HG03097 (cell line): ENCODE measurements around the gene ITGB1BP1.

ENCODE experiments used
- ATAC-seq: cut with Tn5 transposase; IDR thresholded peaks from one replicate; pipeline ENCODE4 v1.9.1; 2021; ENCODE audit not compliant: unreplicated experiment, low FRiP score

The ITGB1BP1 gene

DNA sequence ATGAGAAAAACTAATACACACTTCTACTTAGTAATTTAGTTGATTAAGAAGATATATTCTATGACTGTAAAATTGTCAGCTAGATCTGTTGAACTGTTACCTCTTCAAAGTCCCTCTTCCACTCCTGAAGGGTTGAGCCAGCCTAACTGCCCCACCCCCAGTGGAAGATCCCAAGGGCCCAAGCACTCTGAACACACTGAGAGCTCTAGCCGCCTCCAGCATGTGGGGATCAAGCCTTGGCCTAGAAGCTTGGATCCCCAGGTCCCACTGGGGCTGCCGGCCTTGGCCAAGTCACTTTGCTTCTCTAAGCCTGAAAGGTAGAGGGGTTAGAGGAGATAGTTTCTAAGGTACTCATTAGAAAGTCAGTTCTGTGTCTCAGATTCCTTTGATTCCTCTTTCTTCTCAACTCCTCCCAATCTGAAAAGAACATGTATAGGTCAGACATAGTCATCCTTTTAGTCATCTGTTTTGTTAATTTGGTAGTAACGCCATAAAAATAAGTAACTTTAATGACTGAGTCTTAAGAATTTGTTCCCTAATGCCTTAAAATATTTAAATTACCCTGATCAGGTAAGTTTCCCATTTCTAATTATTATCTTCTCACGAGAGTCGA is 5.7 kb upstream of the ITGB1BP1 start:
- no peak for ATAC-seq

DNA sequence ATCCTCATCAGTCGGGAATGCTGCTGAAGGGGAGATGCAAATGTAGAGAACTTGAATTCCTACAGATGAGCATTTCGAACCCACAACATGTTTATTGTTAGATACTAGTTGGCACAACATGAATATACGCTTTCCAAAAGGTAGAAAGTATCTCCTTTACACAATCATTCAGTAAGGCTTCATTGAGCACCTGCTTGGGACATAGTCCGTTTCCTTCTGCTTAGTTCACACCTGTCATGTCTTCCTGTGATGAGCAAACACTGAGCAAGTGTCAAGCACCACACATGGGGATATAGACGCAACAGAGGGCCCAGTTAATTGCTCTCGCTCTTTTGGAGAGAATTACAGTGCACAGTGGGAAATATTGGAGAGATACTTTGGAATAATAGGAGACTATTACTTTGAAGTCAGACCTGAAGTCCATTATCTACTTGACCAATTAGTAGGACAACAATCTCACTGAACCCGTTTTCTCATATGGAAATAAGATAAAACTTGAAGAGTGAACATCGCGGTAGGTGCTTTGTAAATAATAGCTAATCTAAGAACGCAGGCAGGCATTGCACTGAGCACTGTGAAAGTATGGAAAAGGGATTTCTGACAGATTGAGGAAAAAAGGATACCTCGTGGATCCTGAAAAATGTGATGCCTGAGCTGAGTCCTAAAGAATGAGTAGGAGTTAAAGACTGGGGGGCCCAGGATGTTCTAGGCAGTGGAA is 1.3 kb upstream of the ITGB1BP1 start:
- ATAC-seq, result no peak

DNA sequence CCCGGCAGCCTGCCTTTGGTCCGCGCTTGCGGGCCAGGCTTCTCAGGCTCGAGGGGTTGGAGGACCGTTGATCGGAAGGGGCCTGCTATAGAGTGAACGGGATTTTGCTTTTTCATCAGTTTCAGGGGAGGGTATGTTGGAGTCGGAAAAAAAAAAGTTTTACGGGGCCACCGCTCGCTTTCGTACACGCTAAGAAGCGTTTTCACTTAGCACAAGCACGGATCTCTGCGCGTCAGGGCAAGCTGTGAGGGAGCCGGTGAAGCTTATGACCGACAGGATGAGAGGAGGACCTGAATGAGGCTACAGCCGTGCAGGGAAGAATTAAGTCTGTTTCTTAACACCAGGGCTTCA is 569 bp upstream of the ITGB1BP1 start:
- peak; percentile 6 for ATAC-seq

DNA sequence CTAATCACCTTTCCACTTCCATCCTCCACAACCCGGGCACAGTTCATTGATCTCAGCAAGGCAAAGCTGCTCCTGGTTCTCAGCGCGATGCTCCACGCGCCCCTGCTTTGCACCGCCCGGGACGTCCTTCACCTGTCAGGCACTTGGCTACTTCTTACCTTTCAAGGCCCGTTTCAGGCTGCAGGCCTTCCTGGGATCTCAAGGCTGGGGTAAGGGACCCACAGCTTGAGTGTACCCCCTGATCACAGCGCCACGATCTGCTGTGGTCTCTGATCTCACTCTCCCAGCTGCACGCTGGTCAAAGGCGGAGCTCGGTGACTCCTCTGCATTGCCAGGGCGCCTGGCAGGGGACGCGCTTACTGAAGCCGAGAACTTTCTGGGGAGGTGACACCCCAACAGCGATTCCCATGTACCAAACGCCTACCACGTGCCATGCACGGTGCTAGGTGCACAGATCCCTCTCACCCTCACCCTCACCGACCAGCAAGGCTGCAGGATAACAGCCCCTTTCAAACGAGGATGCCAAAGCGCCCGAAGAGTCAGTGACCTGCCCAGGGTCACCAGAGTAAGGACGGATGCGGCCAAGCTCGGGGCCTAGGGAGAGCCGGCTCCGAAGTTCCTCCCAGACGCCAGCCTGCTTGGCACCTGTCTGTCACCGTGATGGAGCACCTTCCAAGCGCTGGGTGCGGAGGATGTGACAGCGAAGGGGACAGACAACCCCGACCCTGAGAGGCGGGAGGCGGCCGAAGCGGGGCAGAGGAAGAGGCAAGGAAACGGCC is 818 bp downstream of the ITGB1BP1 start:
- ATAC-seq, result peak; percentile 26

DNA sequence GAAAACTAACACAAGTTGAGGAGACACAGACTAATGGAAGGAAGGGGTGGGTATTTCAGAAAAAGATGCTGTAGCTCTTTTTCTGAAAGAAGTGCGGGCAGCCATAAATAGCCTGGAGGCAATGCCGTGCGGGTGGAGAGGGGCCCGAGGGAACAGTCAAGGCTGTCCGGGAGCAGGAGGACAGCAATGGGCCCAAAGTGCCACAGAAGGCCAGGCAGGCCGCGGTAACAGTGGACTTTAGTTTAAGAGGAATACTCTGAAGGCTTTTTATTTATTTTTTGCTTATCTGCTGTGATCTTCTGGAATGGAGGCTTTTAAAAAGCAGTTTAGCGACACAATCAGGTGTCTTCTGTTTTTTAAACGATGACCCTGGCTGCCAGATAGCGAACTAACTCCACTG is 2.8 kb downstream of the ITGB1BP1 start:
- no peak for ATAC-seq

DNA sequence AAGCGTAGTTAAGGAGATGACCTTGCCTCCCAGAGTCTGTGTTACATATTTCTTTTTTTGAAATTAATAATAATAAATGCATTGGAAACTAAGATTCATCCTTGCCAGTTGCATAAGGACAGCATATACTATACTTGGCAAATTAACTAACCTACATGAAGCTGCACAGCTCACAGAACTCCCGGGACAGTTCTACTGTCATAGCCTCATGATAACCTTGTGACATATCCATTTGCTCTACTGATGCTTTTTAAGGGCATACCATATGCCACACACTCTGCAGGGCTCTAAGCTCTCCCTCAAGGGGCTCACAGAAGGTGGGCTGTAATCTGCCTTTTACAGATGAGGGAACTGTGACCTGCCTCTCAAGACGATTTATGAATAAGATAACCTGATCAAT is 3.8 kb downstream of the ITGB1BP1 start:
- ATAC-seq, result no peak

DNA sequence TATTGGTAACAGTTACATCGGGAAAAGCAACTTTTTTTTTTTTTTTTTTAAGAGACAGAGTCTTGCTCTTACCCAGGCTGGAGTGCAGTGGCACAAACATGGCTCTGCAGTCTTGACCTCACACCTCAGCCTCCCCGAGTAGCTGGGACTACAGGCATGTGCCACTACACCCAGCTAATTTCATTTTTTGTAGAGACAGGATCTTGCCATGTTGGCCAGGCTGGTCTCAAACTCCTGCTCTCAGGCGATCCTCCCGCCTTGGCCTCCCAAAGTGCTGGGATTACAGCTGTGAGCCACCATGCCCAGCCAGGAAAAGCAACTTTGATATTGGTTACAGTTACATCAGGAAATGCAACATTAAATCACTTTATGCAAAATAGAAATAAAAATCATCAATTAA is 4.6 kb downstream of the ITGB1BP1 start:
- no peak for ATAC-seq

DNA sequence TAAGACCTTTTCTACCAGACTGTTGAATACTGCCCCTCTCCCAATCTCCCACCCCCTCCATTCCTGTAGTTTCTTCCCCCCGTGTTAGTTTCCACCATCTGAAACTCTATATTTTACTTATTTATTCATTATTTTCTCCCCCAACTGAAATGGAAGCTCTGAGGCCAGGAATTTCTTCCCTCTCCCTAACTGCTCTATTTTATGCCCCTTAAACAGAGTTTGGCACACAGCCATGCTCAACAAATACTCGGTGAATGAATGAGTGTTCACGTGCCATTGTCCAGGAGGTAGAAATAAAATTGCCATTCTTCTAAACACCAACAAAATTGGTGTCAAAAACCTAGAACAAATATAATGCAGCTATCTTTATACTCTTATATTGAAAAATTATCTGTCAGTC is 5.6 kb downstream of the ITGB1BP1 start:
- ATAC-seq, result no peak

DNA sequence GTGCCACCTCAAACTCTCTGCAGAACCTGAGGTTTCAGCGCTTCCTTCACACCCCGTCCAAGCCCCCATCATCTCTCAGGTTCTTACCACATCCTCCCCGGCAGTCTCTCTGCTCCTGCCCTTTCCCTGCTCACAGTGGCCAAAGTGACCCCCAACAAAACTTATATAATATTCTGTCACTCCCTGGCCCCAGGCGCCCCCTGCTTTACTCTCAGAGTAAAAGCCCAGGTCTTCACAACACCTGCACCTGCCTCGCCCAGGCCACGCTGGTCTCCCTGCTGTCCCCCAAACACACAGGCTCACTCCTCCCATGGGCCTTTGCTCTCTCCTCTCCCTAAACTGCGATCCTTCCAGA is 6.4 kb downstream of the ITGB1BP1 start:
- no peak for ATAC-seq

DNA sequence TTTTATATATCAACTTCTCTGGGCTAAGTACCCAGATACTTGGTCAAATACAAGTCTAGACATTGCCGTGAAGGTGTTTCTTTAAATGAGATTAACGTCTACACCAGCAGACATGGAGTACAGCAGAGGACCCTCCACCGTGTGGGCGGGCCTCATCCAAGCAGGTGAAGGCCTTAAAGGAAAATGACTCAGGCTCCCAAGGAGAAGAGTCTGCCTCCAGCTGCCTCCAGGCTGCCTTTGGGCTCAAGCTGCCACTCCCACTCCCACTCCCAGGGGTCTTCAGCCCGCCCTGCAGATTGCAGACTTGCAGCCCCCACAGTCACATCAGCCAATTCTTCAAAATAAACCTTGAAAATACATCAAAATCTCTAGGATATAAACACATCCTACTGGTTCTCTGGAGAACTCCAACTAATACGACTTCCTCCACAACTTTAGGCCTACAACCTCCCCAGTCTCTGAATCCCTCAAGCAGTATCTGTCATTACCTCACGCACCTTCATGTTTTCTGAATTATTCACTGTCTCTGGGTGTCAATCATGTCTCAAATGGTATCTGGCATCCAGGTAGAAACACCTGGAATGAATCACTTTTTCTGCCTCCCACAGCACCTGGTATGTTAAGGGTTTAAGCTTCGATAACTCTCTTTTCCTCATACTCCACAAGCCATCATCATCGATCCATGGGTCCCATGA is 6.9 kb downstream of the ITGB1BP1 start:
- ATAC-seq, result no peak

DNA sequence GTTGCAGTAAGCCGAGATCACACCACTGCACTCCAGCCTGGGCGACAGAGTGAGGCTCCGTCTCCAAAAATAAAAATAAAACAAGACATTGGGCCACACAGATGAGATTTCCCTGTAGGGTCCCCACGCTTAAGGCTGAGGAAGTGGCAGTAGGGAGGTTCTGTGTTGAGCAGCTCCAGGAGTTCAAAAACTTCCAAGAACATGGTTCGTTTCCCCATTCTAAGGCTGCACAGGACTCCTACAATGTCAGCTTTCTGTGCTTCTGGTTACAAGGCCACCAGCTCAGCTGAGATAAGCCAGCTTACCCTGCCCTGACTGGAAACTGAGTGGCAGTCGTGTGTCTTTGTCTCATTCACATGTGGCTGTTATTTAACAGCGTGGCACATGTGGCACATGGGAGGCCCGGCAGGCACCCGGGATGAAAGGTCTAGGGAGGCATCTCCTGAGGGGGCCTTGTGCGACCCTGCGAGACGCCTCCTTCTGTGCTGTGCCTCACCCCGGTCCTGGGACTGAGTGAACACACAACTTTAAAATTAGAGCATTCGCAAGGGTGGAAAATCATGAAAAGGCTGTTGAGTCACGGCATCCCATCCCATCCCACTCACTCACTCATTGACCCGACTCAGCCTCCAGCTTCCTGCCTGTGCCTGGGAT is 7.7 kb downstream of the ITGB1BP1 start:
- no peak for ATAC-seq

DNA sequence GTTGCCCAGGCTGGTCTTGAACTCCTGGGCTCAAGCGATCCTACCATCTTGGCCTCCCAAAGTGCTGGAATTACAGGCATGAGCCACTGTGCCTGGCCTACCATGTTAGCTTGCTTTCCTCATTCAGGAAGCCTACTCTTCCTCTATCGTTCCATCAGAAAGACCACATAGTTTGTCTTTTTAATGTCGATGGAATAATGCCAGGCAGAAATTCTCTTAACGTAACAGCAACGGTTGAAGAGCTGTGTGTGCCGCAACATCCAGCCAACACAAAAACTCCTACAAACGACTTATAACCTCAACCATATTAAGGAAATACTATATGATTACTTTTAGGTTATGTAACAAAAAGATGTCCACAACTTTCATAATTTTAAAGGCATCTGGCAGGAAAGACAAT is 10.5 kb downstream of the ITGB1BP1 start:
- no peak for ATAC-seq

DNA sequence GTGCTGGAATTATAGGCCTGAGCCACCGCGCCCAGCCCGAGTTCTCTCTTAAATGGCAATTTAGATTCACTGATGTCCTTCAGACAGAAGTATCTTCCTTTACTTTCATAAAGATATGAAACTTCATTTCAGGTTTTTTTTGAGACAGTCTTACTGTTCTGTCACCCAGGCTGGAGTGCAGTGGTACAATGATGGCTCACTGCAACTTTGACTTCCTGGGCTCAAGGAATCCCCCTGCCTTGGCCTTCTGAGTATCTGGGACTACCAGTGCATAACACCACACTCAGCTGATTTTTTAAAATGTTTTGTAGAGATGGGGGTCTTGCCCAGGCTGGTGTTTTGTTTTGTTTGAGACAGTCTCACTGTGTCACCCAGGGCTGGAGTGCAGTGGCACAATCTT is 13.2 kb downstream of the ITGB1BP1 start:
- no peak for ATAC-seq

DNA sequence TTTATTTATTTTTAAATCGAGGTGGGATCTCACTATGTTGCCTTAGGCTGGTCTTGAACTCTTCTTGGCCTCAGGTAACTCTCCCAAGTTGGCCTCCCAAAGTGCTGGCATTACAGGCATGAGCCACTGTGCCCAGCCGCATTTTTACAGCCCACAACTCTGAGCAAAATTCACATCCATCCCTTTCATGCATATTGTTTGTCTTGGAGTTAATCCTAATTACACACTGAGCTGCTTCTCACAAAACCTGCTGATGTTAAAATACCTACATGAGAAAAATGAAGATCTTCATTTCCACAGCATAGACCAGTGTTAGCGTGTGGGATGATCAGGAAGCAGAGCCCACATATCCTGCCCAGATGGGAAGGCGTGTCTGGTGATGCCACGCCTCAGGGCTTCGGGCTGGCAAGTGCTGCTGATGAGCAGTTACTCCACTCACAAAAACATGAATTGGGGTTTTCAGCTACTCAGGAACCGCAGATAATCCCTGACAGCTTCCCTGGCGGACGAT is 14.6 kb downstream of the ITGB1BP1 start:
- no peak for ATAC-seq

DNA sequence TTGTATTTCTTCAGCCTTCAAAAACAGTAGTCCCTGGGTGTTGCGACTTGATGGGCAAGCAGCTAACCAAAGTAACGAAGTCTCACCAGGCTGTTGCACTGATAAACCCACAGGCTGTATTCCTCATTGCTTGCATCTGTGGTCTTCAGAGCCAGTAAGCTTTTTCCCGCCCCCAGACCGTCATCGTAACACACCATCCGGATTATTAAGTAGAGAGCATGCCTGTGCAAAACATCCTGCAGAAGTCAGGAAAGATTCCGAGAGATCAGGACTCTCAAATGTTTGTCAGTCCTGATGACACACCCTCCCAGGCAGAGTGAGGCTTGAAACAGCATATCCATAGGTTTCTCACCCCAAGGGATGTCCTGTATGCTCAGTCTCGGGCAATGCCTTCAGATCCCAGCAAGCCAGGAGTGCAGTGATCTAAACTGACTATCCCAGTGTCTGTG is 15.9 kb downstream of the ITGB1BP1 start:
- ATAC-seq, result no peak

DNA sequence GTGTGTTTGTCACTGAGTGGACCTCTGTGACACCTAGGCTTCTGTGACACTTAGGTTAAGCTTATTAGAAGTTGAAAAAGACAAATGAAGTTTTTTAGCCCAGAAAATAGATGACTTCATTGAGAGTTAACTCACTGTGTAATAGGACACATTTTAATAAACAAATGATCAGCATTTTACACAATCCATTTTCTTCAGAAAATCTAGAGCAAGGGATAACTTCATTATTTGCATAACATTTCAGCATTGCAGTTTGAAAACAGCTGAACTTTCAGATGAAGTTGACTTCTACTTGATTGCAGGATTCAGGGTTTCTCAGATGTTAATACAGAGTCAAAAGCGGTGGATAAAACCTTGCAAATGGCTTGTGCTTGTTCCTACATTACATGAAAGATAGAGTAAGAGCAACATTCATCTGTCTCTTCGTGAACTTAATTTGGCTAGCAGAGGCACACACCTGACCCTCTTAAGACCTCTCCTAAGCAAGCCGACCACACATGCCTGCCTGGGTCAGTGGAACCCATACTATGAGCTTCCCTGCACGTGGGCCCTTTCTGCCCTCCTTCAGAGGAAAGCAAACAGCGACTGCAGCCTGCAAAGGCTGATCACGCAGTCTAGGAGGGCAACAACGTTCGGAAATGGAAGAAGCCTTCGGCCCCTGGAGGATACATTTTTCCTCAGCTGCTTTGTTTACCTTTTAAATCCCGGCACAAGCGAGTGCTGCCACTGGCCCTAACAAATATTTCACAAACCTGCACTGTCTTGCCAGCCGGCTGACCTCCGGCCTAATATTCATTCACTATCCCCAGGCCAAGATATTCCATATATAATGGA is 16.6 kb downstream of the ITGB1BP1 start:
- no peak for ATAC-seq

DNA sequence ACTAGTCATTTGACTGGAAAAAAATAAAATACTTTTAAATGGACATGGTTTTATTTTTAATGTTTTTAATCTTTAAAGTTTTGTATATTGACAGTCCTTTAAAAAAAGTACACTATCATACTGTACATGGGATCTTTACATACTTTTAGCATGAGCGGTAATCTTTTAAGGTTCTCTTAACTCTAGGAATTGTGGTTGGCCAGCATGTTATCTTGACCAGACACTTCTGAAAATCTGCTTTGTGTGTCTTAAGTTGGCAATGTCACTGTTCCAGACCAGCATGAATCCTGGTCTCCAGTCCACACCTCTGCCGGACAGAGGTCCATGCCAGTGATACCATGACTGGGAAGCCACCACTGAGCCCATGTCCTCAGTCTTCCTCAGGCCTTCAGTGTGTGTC is 17.7 kb downstream of the ITGB1BP1 start:
- no peak for ATAC-seq

DNA sequence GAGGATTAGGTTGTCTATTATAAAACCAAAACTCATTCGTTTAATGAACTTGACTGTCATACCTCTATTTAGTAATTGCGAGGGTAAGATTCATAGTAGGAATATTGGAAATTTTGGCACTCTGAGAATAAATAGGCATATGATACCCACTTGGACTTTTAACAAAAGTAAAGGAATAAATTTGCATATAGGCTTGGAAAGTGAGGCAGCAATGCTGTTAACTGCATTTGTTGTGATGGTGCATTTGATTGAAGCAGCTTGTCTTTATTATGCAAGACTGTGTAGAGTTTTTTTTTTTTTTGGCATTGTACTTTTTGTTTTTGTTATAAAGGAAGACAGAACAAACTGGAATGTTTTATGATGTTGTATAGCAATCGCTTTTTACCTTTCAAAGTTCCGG is 18.9 kb downstream of the ITGB1BP1 start:
- no peak for ATAC-seq

DNA sequence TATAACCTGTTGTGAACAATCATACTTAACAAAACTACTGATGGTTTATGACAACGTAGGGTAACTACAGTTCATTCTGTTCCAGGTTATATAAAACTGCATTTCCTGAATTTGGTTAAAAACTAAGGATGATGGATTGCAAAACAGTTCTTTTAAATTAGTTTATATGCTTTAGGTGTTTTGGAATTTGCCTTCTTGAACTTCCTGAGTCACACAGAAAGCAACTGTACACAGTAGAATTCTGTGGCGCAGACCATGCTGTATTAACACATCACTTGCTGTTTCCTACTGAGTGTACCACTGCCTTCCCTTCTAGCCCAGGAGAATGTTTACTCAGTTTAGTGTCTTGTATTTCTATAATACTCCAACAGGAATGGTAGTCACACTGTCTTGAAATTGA is 19.4 kb downstream of the ITGB1BP1 start:
- ATAC-seq, result no peak
